Prostate gland (tissue), 2 donors: Measurements from ENCODE around the gene SCFD1.

Experiments used
- CTCF ChIP-seq, 4 experiments: fragments of 200-600 bp in 2 of 4; fragments of 450-650 bp in 2 of 4; sonication (generic) in 2 of 4; IDR thresholded peaks; 1 replicate in 3 of 4; 2 replicates in 1 of 4; pipeline ENCODE4 v1.5.1; 2016 to 2019; ENCODE audit warnings: antibody characterized with exemption in 4 of 4, mild to moderate bottlenecking in 2 of 4, moderate library complexity in 2 of 4
- POLR2A ChIP-seq: fragments of 450-650 bp; IDR thresholded peaks from one replicate; pipeline ENCODE4 v1.6.1; 2016; ENCODE audit warnings: antibody characterized with exemption, mild to moderate bottlenecking

- TF ChIP-seq CTCF (IDR thresholded peaks at IDR 0.05), result no peak
- TF ChIP-seq POLR2A, result no peak
Observed at GRCh38 chr14:30692669-30693068, 70.5 kb downstream of the SCFD1 start.
